ENCODE data around the gene EPHA6.

EPHA6 gene

DNA sequence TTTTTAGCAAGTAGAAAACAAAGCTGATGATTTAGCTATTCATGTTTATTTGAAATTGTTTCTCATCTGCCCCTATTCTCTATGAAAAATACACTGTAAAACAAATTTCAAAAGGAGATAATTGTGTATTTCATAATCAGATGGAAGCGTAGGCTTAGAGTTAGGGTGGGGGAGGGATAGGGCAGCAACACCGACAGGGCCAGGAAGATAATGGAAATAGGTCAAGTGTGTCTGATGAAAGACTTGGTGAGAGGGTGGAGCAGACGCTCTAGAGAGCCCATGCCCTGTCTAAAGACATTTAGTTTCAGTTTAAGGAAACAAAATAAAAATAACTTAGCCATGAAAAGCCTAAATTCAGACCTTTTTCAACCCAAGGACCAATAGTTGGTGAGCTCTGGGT lies 898.5 kb downstream of the EPHA6 start:
- no peak for DNase-seq (ENCODE audit: extremely low read depth, low read depth)
- TF ChIP-seq CTCF (IDR thresholded peaks at IDR 0.05; ENCODE audit: low read depth, low read length) = no peak

- no peak for DNase-seq (ENCODE audit: extremely low read depth, low read depth)
- no peak for TF ChIP-seq CTCF (IDR thresholded peaks at IDR 0.05; ENCODE audit: low read depth, low read length)
Measured at GRCh38 chr3:97713634-97714033, 899.2 kb downstream of the EPHA6 start.

- peak; percentile 16 for DNase-seq (ENCODE audit: extremely low read depth, low read depth)
- TF ChIP-seq CTCF (IDR thresholded peaks at IDR 0.05; ENCODE audit: low read depth, low read length) = peak; percentile 99
Measured at GRCh38 chr3:97719156-97719821, 904.9 kb downstream of the EPHA6 start.

DNA sequence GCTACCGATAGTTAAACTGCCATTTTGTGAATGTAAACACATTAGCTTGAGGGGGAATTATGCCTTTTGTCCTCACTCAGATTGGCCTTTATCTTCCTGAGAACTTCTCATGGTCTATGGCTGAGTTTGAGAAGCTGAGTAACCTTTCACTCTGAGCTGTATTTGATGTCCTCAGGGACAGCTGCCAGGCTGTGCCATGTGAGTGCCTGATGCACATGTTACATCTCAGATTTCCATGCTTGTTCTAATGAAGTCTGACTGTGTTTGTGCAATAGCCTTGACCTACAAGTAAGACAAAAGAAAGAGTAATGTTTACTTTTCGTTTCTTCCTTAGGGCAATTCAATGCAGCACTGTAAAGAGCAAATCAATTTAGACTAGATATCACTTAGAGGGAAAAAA lies 906.0 kb downstream of the EPHA6 start:
- DNase-seq (ENCODE audit: extremely low read depth, low read depth) = no peak
- TF ChIP-seq CTCF (IDR thresholded peaks at IDR 0.05; ENCODE audit: low read depth, low read length) = no peak

DNA sequence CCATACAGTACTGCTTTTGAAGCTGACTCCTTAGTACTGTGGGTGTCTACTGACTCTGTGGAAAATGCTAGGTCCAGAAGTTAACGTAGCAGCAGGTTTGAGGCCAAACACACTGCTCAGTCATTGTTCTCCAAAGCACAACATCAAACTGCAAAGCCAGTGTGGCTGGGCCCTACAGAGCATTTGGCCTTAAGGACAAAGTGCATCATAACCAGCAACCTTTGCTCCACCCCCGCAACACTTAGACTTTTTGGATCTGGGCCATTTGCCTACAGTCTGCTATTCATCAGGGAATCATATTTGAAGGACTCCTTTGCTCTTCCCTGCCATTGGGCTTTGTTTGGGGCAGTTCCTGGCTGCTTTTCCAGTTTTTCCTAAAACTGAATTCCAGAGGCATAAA lies 907.1 kb downstream of the EPHA6 start:
- DNase-seq (ENCODE audit: extremely low read depth, low read depth) = no peak
- no peak for TF ChIP-seq CTCF (IDR thresholded peaks at IDR 0.05; ENCODE audit: low read depth, low read length)

DNA sequence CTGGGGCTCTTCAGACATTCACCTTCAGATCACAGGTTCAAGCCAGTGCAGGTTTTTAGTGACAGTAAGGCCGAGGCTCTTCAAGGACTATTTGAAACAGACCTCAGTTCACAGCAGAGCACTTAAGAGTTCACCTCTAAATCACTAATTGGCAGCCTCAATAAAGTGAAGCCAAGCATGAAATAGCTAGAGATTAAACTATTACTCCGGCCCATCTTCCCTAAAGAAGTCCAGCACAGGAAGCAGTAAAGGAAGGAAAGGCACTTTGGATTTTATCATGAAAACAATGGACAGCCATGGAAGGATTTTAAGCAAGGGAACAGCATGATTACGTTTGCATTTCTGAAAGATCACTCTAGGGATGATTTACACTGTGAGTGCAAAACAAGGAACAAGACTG lies 922.5 kb downstream of the EPHA6 start:
- TF ChIP-seq CTCF (IDR thresholded peaks at IDR 0.05; ENCODE audit: low read depth, low read length) = no peak
- no peak for DNase-seq (ENCODE audit: extremely low read depth, low read depth)

DNA sequence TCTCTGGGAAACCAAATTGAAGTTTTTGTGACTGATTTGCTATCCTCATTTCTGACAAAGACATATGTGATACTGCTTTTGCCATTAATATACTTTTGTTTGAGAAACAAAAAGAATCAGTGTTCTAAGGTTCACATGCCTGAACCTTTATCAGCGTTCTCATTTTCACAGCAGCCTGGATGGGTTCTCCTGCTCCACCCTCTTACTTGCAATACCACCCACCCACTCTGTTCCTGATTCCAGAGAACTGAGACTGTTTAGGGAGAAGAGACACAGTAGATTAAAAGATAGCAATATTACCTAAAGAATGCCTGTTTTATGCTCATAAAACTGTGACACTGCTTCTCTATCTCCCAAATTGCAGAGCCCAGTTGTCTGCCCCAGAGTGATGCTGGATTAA lies 924.4 kb downstream of the EPHA6 start:
- DNase-seq (ENCODE audit: extremely low read depth, low read depth) = no peak
- TF ChIP-seq CTCF (IDR thresholded peaks at IDR 0.05; ENCODE audit: low read depth, low read length) = no peak
